GM20000 (cell line): Measurements from ENCODE around the gene GPR42.
A peak's percentile ranks its signal among the peaks of the same experiment; 100 is the strongest.

Experiments used
- DNase-seq: peaks from one replicate; pipeline ENCODE4 v3.0.0; 2012; ENCODE audit warnings: low spot score
- CTCF ChIP-seq: IDR thresholded peaks from 2 replicates; pipeline ENCODE4 v1.5.1; 2012; ENCODE audit warnings: mild to moderate bottlenecking, control low read depth; ENCODE audit errors: extremely low read depth, missing control alignments

Gene GPR42

GRCh38 chr19:35370722-35371121, at the start of gene GPR42:
GPR42 (plus strand) TSS chr19:35371068; CDS start chr19:35371360, 292 bp downstream.
- no peak for TF ChIP-seq CTCF

GRCh38 chr19:35321291-35321690, 49.6 kb upstream of the GPR42 start:
- no peak for DNase-seq
- TF ChIP-seq CTCF = no peak

More at GRCh38 chr19:35370722-35371121, at the start of gene GPR42:
- DNase-seq = no peak

- DNase-seq = no peak
- no peak for TF ChIP-seq CTCF
Measured at GRCh38 chr19:35322014-35322413, 48.9 kb upstream of the GPR42 start.

GRCh38 chr19:35327642-35328041, 43.2 kb upstream of the GPR42 start:
- DNase-seq = no peak
- TF ChIP-seq CTCF = peak; percentile 42

- no peak for TF ChIP-seq CTCF
- no peak for DNase-seq
Measured at GRCh38 chr19:35328851-35329285, 42.0 kb upstream of the GPR42 start, which contains the start of gene CD22. CD22 (plus strand) TSS chr19:35329187; CDS start chr19:35332041, 2,854 bp downstream.

GRCh38 chr19:35329323-35329722, 41.5 kb upstream of the GPR42 start:
- no peak for TF ChIP-seq CTCF
- no peak for DNase-seq

- peak; percentile 77 for DNase-seq
- TF ChIP-seq CTCF = no peak
Measured at GRCh38 chr19:35330475-35330874, 40.4 kb upstream of the GPR42 start.
